GM21576 (cell line): ENCODE measurements around the gene OTC.

Experiments
- ATAC-seq: cut with Tn5 transposase; IDR thresholded peaks from one replicate; pipeline ENCODE4 v1.9.1; 2021; ENCODE audit warnings: mild to moderate bottlenecking, moderate library complexity; ENCODE audit not compliant: unreplicated experiment

OTC gene

DNA sequence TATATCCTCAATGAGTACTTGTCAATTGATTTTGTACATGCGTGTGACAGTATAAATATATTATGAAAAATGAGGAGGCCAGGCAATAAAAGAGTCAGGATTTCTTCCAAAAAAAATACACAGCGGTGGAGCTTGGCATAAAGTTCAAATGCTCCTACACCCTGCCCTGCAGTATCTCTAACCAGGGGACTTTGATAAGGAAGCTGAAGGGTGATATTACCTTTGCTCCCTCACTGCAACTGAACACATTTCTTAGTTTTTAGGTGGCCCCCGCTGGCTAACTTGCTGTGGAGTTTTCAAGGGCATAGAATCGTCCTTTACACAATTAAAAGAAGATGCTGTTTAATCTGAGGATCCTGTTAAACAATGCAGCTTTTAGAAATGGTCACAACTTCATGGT lies at the start of gene OTC:
OTC (plus strand) TSS at position 243 of the 400 bp plus-strand sequence; CDS start at position 336, 93 bp downstream.
- no peak for ATAC-seq

- ATAC-seq: no peak
These were observed 48.4 kb upstream of the OTC start for GRCh38 chrX:38304010-38304409.

DNA sequence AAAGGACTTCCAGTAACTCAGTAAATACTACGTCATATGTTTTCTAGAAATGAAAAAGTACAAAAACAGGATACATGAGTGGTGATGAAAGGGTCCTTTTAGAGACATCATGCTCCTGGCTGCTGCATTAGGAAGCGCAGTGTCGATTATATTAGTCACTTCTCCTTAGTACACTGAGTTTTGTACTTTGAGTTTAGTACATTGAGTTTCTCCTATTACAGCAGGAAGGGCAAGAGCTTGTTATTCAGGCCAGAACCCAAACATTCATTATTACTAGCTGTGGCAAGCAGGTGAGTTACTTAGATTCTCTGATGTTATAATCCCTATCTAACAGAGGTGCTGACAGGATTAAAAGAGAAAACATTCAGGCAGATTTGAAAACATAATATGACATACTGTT lies 46.4 kb upstream of the OTC start:
- ATAC-seq: no peak

DNA sequence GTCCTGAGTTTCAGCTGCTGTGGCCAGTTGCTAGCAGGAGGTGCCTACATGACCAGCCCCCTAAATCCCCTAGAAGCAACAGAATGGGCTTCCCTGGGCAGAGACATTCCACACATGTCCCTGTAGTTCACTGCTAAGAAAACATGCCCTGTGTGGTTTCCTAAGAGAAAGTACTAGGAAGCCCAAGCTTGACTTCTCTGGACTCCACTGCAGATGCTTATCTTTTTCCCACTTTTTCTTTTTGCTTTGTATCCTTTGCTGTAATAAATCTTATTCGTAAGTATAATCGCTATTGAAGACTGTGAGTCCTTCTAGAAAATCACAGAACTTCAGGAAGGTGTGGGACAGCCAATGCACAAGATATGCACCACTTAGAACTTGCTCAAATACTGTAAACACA lies 40.7 kb upstream of the OTC start:
- no peak for ATAC-seq

- ATAC-seq: no peak
These were observed 40.0 kb upstream of the OTC start for GRCh38 chrX:38312436-38312835.

DNA sequence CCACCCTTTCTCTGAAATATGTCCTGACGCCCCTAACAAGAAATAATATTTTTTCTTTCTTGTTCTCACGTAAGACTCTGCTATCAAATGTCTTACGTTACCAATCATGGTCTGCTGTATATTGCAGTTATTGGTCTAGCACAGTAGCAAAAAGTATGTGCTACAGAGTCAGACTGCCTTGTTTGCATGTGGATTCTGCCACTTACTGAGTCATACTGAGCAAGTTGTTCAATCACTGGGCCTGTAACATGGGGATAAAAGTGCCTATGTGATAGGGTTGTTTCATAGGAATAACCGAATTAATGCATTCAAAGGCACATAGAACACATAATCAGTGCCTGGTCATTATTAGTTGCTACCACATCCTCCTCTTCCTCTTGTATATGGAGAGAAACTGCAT lies 39.2 kb upstream of the OTC start:
- no peak for ATAC-seq

- no peak for ATAC-seq
These were observed 37.2 kb upstream of the OTC start for GRCh38 chrX:38315186-38315585.

DNA sequence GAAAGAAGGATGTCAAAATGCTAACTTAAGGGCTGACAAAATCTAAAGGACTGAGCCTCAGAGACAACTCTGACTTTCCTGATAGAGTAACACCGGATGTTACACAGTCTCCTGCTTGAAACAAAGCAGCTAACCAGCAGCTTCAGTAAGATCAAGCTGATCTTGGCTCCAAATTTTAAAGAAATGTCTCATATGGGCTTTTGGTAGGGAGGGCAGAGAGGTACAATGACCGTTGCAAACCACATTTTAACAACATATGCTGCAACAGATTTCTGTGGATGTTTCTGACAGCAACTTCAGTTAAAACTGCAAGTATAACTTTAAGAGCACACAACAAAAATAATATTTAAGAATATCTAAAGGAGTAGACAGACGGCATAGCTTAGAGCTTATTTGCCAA lies 34.2 kb upstream of the OTC start:
- ATAC-seq: no peak

- no peak for ATAC-seq
These were observed 33.8 kb upstream of the OTC start for GRCh38 chrX:38318606-38319005.

- ATAC-seq: no peak
These were observed 31.6 kb upstream of the OTC start for GRCh38 chrX:38320819-38321218.

DNA sequence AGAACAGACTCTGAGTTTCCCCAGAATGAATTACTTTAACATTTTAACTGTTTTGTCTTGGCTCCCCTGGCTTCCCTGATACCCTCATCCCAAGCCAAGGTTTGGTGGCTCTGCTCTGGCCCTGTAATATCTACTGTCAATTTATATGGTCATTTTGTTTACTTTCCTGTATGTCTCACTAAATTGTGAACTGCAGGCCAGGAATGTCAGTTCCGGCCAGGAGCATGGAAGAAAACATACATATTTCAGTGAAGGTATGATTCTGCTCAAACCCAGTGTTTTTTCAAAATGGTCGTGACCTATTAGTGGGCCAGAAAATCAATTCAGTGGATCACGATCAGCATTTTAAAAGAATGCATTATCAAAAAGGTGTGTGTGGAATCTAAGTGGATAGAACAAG lies 26.3 kb upstream of the OTC start:
- ATAC-seq: no peak

DNA sequence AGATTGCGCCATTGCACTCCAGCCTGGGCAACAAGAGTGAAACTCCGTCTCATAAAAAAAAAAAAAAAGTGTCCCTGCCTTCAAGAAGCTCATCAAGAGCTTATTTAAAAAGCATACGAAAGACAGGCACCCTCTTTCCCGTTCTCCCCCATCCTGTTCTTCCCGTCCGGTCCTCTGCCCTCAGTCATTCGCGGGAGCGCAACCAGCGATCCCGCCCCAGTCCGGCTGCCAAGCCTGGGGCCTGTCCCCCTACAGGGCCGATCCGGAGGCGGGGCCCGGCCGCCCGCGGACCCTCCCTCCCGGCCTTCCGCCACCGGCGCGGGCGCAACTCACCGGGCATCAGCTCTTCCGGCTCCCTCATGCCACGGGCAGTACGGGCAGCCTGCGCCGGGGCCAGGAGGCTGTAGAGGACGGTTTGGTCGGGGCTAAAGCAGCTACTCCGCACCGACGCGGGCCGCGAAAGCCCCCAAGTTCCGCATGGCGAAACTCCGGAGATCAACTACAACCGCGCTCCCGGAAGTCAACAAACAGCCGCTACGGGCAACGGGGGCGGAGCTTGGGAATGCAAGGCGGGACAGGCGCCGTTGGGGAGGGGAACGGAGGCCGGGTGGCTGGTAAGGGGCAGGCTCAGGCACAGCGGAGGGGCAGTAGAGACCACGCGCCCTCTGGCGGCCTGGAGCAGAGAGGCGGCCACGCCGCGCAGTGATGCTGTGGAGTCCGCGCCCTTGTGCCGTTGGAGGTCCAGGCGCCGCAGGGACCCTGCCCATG lies 25.2 kb upstream of the OTC start, which contains the start of gene RPGR:
RPGR (minus strand) TSS at position 503 of the 768 bp plus-strand sequence; CDS start at position 361, 142 bp downstream.
- ATAC-seq: peak; percentile 97

GRCh38 chrX:38327775-38328081 lies 24.7 kb upstream of the OTC start:
- peak; percentile 1 for ATAC-seq

GRCh38 chrX:38332505-38332904 lies 19.9 kb upstream of the OTC start:
- peak; percentile 77 for ATAC-seq

DNA sequence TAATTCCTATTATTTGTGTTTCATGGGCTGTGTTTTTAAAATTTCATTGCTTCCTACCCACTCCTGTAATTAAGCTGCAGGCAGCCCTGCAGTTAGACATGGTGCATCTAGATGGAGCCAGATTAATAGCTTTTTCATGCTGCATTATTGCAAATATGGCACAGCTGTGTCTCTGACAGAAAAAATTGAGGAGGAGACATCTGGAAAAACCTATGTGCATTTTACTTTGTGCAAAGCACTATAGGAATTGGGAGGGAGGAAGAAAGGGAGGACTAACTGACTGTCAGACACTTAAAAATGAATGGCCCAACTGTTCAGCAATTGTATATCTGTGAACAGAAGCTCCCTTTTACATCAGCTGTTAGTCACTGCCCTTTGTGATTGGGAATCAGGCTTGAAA lies 17.0 kb upstream of the OTC start:
- ATAC-seq: no peak

GRCh38 chrX:38336538-38337240 lies 15.7 kb upstream of the OTC start:
- no peak for ATAC-seq

DNA sequence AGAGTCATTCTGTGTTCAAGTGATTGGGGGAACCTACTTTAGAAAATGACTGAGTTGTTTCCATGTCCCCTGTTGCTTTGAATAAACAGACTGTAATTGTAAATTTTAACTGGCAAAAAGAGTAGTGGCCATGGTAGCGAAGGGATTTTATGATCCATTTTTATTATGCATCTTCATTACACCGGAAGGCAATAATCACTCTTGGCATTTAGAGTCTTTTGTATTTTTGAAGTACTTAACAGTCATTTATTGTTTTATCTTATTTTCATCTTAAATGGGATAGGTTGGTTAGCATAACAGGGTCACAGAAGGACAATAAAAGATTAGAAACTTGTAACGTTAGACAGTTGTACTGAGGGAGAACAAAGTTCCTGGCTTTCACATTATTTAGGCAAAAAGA lies 11.0 kb upstream of the OTC start:
- no peak for ATAC-seq

DNA sequence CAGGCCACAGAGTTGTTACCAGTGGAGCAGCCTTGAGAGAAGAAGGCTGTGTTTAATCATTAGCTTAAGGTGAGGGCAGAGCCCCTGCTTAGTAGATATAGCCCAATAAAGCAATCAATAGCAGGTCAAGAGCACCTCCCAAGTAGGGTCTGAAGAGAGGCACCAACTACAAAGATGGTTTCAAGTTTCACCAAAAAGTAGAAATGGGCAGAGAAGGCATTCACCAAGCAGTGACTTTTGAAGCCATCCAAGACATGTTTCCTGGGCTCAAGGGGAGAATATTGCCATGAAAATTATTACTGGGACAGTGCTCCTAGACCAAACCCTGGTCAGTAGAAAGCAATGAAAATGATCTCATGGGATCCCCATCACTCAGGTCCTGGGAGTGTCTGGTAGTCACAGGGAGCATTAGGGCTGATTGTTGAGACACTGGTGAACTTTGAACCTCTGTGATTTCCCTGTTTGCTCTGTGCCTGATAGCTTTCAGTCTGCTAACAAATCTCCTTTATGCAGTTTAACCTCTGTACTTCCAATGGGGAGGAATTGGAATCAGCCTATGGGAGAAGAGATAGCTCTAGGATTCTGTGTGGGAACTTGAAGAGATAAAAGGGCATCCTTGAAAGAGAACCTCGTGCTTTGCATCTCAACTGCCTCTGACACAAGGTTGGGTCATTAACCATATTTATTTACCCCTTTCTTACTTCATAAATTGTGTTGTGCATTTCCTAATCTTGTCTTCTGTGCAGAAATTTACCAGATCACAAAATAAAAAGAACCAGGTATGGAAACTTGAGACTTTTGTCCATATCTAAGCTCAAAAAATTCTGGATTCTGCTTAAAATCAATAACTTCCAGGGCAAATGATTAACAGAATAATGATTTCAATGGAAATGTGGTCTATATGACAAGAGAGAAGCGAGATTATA lies 9.3 kb upstream of the OTC start:
- ATAC-seq: no peak

DNA sequence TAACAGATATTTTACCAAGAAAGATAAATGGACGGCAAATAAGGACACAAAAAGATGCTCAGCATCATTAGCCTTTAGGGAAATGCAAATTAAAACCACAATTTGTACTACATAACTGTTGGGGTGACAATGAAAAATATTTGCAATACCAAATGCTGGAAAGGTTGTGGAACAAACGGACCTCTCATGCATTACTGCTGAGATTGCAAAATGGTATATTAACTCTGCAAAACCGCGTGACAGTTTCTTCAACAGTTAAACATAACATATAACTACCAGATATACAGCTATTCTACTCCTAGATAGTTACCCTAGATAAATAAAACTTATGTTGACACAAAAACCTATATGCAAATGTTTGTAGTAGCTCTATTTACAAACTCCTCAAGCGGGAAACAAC lies 6.3 kb upstream of the OTC start:
- ATAC-seq: no peak

GRCh38 chrX:38347136-38347535 lies 5.3 kb upstream of the OTC start:
- no peak for ATAC-seq

GRCh38 chrX:38351346-38351745 lies 1.1 kb upstream of the OTC start:
- no peak for ATAC-seq

DNA sequence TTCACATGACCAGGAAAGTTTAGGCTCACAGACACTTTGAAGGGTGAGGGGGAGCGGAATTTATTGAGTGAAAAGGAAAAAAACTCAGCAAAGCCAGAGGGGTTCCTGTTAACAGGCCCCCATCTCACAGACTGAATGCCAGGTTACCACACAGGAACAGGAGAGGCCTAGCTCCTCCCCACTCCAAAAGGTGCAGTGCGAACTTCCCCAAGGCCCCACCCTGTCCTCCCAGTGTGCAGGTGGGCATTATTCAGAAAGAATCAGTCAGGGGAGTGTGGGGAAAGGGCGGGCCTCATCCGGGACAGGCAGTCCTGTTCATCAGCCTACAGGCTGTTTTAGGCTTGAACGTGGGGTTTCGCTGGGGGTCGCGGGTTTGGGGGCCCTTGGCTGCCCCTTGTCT lies 4.0 kb downstream of the OTC start:
- no peak for ATAC-seq
